KOPT-K1 (cell line): ENCODE data around the gene RAB11FIP3.
"Not testable (repeated sequence)": the region's sequence is repeated elsewhere in the genome, so short reads cannot be mapped to it uniquely, and the experiment has no call there.

ENCODE experiments used
- H3K27ac ChIP-seq: fragments of 200-600 bp; sonication (generic); 2 replicates; pipeline ENCODE4 v1.5.1; 2016; ENCODE audit warnings: antibody characterized with exemption, mild to moderate bottlenecking, low read depth, low read length; ENCODE audit not compliant: poor library complexity, severe bottlenecking
- H3K36me3 ChIP-seq: fragments of 200-600 bp; sonication (generic); 2 replicates; pipeline ENCODE4 v1.5.1; 2017; ENCODE audit warnings: antibody characterized with exemption, mild to moderate bottlenecking, low read length, moderate library complexity; ENCODE audit not compliant: insufficient read depth
- H3K9me3 ChIP-seq: fragments of 200-600 bp; sonication (generic); 2 replicates; pipeline ENCODE4 v1.5.1; 2017; ENCODE audit warnings: antibody characterized with exemption, low read length, mild to moderate bottlenecking; ENCODE audit not compliant: insufficient read depth, poor library complexity, severe bottlenecking

RAB11FIP3 gene

GRCh38 chr16:401468-402348 is 23.7 kb upstream of the RAB11FIP3 start, which contains the start of gene DECR2:
DECR2 (plus strand) TSS chr16:401885; CDS start chr16:401964, 79 bp downstream.
- Histone ChIP-seq H3K27ac (peak within 1 kb of the TSS; percentile 64), H3K36me3 (no peaks in the 10 kb centered on the region), H3K9me3 (no peaks in the 10 kb centered on the region)

GRCh38 chr16:404971-405486 is 20.4 kb upstream of the RAB11FIP3 start:
- no peaks in the 10 kb centered on the region for H3K36me3 ChIP-seq
- no peak overlapping the region for H3K27ac ChIP-seq
- no peaks in the 10 kb centered on the region for H3K9me3 ChIP-seq

DNA sequence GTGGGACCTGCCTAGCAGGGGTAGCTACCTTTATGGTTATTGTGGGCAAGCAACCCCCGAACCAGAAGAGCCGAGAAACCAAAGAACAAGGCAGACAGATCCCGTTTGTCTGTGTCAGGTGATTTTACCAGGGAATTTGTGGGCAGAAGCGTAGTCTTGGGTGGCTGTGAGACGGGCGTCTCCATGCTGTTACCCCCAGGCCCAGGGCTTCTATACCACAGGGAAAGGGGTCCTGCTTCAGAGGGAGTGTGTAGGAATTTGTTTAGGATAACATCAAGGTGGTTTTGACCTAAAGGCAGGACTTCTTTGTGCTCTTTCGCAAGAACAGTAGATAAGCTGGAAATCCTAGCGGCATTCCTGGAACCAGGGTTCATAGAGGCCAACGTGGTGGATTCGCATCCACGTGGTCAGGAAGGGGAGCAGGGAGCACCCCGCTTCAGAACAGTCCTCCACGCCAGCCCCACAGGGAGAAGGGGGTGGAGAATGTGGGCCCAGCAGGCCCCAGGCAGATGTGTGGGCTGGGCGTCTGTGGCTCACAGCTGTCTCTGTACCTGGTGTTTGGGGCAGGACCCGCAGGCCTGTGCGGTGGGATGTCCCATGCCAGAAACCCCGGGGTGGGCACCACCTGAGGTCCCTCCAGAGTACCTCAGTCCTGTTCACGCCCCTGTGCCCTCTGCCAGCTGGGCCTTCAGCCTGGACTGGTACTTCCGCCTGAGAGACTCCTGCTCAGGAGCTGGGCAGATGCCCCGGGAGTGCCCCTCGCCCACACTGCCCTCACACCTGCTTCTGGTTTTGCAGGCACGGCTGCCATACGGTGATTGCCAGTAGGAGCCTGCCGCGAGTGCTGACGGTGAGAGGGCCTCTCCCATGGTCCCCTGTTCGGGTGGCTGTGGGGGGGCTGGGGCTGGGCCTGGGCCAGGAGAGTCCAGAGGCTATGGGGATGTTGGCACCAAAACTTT is 19.6 kb upstream of the RAB11FIP3 start:
- Histone ChIP-seq H3K27ac (no peak overlapping the region), H3K9me3 (no peaks in the 10 kb centered on the region), H3K36me3 (no peaks in the 10 kb centered on the region; the same call in 1 of the 2 replicates)

DNA sequence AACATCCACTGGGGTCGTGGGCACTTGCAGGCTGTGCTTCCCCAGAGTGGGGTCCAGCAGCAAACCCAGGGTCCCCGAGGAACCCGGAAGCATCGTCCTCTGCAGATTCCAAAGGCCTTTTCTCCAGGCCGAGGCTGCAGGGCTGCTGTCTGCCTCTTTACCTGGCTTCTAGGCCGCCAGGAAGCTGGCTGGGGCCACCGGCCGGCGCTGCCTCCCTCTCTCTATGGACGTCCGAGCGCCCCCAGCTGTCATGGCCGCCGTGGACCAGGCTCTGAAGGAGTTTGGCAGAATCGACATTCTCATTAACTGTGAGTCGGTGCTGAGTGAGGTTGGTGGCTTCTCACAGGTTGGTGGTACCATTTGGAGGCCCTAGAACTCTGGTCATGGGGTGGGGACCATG is 18.2 kb upstream of the RAB11FIP3 start:
- H3K36me3 ChIP-seq = peaks cover 3% of the 10 kb centered on the region; the same call in 1 of the 2 replicates
- no peaks in the 10 kb centered on the region for H3K9me3 ChIP-seq
- H3K27ac ChIP-seq = no peak overlapping the region

DNA sequence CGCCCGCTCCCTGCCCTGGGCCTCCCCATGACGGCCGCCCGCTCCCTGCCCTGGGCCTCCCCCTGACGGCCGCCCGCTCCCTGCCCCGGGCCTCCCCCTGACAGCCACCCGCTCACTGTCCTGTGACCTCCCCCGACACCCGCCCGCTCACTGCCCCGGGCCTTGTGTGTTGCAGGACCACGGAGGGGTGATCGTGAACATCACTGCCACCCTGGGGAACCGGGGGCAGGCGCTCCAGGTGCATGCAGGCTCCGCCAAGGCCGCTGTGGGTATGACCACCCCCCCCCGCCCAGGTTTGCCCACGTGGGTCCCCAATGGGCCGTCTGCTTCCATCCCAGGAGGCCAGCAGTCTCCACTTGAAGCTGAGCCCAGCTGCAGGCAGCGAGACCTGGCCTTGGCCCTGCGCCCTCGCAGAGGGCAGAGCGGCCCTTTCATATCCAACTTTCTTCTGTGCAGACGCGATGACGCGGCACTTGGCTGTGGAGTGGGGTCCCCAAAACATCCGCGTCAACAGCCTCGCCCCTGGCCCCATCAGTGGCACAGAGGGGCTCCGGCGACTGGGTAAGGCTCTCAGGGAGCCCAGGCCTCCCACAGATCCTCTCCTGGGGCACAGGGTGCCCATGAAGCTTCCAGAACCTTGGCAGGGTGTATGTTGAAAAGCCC is 14.8 kb upstream of the RAB11FIP3 start:
- peaks cover 3% of the 10 kb centered on the region; the same call in 1 of the 2 replicates for H3K36me3 ChIP-seq
- H3K27ac ChIP-seq = no peak overlapping the region
- no peaks in the 10 kb centered on the region for H3K9me3 ChIP-seq

- Histone ChIP-seq H3K9me3 (no peaks in the 10 kb centered on the region), H3K27ac (no peak overlapping the region), H3K36me3 (peaks cover 3% of the 10 kb centered on the region; the same call in 1 of the 2 replicates)
Measured at GRCh38 chr16:411576-412265, 13.7 kb upstream of the RAB11FIP3 start.

GRCh38 chr16:414395-415169 is 10.9 kb upstream of the RAB11FIP3 start:
- Histone ChIP-seq H3K9me3 (no peaks in the 10 kb centered on the region), H3K27ac (no peak overlapping the region), H3K36me3 (peaks cover 3% of the 10 kb centered on the region; the same call in 1 of the 2 replicates)

- not testable (repeated sequence) for H3K27ac ChIP-seq, H3K36me3 ChIP-seq, H3K9me3 ChIP-seq
Measured at GRCh38 chr16:415170-415498, 10.3 kb upstream of the RAB11FIP3 start.

DNA sequence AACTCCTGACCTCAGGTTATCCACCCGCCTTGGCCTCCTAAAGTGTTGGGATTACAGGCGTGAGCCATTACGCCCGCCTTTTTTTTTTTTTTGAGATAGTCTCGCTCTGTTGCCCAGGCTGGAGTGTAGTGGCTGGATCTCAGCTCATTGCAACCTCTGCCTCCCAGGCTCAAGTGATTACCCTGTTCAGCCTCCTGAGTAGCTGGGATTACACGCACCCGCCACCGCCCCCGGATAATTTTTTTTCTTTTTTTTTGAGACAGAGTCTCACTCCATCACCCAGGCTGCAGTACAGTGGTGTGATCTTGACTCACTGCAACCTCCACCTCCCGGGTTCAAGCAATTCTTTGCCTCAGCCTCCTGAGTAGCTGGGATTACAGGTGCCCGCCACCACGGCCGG is 3.3 kb upstream of the RAB11FIP3 start:
- H3K9me3 ChIP-seq, H3K27ac ChIP-seq, H3K36me3 ChIP-seq: not testable (repeated sequence)

DNA sequence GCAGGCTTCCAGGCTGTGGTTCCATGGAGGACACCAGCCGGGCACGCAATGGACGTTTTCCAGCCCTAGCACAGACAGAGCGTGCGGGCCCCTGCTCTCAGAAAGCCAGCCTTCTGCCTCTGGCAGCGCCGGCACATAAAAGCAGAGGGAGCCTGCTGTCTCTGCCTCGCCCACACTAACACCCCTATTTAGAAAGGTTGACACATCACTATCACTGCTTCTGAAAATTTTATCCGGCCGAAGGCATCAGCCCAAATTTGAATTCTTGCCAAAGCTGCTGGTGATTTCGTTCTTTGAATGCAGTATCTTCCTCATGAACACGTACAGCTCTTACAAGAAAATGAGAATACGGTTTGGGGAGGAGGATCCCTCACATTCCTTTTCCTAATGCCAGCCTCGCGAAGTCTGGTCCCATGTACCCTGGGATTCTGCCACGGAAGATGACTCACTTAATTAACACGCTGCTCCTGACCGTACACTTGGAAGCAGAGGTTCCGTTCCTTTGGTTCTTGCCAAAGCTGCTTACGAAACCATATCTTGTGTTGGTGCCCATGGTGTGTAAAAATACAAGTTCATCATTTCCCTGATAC is 1.3 kb upstream of the RAB11FIP3 start:
- Histone ChIP-seq H3K9me3 (no peaks in the 10 kb centered on the region), H3K36me3 (no peaks in the 10 kb centered on the region), H3K27ac (no peak overlapping the region)

- H3K9me3 ChIP-seq = no peaks in the 10 kb centered on the region
- no peaks in the 10 kb centered on the region for H3K36me3 ChIP-seq
- peak overlapping the region; percentile 49 for H3K27ac ChIP-seq
Measured at GRCh38 chr16:424623-425081, 797 bp upstream of the RAB11FIP3 start.

GRCh38 chr16:425740-426114 is 278 bp downstream of the RAB11FIP3 start:
- peak overlapping the region; percentile 49 for H3K27ac ChIP-seq
- 0 out of 2 replicates have a peak, but pooled peaks cover 4% of the 10 kb centered on the region for H3K36me3 ChIP-seq
- no peaks in the 10 kb centered on the region for H3K9me3 ChIP-seq
